Measurements from ENCODE around the gene EDEM2.

EDEM2 gene

DNA sequence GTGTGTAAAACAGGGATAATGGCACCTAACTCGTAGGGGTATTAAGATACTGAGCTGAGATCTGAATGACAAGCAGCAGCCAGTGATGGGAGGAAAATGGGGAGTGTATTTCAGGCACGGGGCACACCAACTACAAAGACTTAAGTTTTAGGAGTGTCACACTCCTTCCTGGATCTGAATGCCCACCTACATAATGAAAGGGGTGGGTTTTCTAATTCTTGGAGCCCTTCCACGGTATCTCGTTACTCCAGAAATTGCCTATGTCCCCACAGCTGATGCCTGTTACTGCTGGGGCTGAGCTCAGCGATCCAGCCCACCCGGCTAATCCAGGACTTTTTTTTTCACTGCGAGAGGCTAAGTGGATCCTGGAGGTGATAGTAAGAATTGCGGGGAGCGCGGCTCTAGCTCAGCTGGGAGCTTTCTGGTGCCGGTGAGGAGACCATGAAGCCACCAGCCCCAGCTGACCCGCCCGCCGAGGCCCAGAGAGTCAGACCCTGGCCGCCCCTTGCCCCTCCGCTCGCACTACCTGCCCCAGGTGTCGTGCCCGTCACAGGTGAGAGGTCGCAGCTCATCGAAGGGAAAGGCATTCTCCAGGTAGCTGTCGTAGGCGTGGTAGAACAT is 727 bp downstream of the EDEM2 start:
- Histone ChIP-seq H3K27me3 (ENCODE audit: low read length) (no peaks in the 10 kb centered on the region), H2AFZ (ENCODE audit: low read depth, low read length, severe bottlenecking) (peak overlapping the region; percentile 84), H4K20me1 (ENCODE audit: low read depth, low read length) (no peaks in the 10 kb centered on the region), H3K79me2 (ENCODE audit: insufficient read depth, low read length) (peaks cover 7% of the 10 kb centered on the region; the same call in 1 of the 2 replicates), H3K9me3 (ENCODE audit: insufficient read depth, low read length) (no peaks in the 10 kb centered on the region), H3K27ac (ENCODE audit: low read depth, low read length) (0 out of 2 replicates have a peak overlapping the region, but pooled peaks have one; percentile 6), H3K4me2 (ENCODE audit: low read depth, low read length, poor library complexity, severe bottlenecking) (peak overlapping the region; percentile 91), H3F3A (ENCODE audit: insufficient read depth) (peaks cover 10% of the 10 kb centered on the region), H3K4me3 (ENCODE audit: insufficient read depth, low read length, poor library complexity, severe bottlenecking) (peak overlapping the region; percentile 66), H3K9me2 (replicated peaks; ENCODE audit: insufficient read depth, low read length) (no peaks in the 10 kb centered on the region), H3K9ac (ENCODE audit: low read length) (peak overlapping the region; percentile 72), H3K36me3 (ENCODE audit: low read length) (peaks cover 2% of the 10 kb centered on the region; the same call in 1 of the 2 replicates)
- TF ChIP-seq EZH2phosphoT487 (conservative IDR thresholded peaks at IDR 0.05; ENCODE audit: low read length): no peak
- TF ChIP-seq, protein P1, sequence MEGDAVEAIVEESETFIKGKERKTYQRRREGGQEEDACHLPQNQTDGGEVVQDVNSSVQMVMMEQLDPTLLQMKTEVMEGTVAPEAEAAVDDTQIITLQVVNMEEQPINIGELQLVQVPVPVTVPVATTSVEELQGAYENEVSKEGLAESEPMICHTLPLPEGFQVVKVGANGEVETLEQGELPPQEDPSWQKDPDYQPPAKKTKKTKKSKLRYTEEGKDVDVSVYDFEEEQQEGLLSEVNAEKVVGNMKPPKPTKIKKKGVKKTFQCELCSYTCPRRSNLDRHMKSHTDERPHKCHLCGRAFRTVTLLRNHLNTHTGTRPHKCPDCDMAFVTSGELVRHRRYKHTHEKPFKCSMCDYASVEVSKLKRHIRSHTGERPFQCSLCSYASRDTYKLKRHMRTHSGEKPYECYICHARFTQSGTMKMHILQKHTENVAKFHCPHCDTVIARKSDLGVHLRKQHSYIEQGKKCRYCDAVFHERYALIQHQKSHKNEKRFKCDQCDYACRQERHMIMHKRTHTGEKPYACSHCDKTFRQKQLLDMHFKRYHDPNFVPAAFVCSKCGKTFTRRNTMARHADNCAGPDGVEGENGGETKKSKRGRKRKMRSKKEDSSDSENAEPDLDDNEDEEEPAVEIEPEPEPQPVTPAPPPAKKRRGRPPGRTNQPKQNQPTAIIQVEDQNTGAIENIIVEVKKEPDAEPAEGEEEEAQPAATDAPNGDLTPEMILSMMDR (IDR thresholded peaks at IDR 0.05; ENCODE audit: insufficient read depth, low read length, poor library complexity, severe bottlenecking): no peak

DNA sequence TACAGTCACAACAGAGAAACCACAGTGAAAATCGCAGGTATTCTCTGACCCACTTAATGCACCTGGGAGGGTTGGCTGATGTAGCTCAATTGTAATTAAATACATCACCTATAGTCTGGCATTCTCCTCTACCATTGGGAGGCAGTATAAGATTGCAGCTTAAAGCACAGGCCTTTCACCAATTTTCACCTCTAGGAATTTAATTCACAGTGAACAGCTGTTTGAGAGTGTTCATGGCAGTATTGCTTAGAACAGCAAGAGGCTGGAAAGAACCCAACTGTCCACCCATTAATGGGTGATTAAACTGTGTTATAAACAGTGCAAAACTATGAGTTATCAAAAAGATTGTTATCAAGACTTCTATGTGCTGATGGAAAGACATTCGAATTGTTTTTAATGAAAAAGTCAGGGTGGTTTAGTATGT is 2.0 kb downstream of the EDEM2 start:
- Histone ChIP-seq H3K27me3 (ENCODE audit: low read length) (no peaks in the 10 kb centered on the region), H3K79me2 (ENCODE audit: insufficient read depth, low read length) (peaks cover 7% of the 10 kb centered on the region; the same call in 1 of the 2 replicates), H4K20me1 (ENCODE audit: low read depth, low read length) (no peaks in the 10 kb centered on the region), H3K9me3 (ENCODE audit: insufficient read depth, low read length) (no peaks in the 10 kb centered on the region), H3K4me2 (ENCODE audit: low read depth, low read length, poor library complexity, severe bottlenecking) (peak overlapping the region; percentile 21), H3K36me3 (ENCODE audit: low read length) (peaks cover 6% of the 10 kb centered on the region; the same call in 1 of the 2 replicates), H3K9me2 (replicated peaks; ENCODE audit: insufficient read depth, low read length) (no peaks in the 10 kb centered on the region), H3K4me3 (ENCODE audit: insufficient read depth, low read length, poor library complexity, severe bottlenecking) (no peak overlapping the region), H3F3A (ENCODE audit: insufficient read depth) (peaks cover 10% of the 10 kb centered on the region), H2AFZ (ENCODE audit: low read depth, low read length, severe bottlenecking) (no peak overlapping the region), H3K27ac (ENCODE audit: low read depth, low read length) (no peak overlapping the region; the same call in 1 of the 2 replicates), H3K9ac (ENCODE audit: low read length) (no peak overlapping the region)
- TF ChIP-seq, protein P1 (IDR thresholded peaks at IDR 0.05; ENCODE audit: insufficient read depth, low read length, poor library complexity, severe bottlenecking): peak; percentile 52
- TF ChIP-seq EZH2phosphoT487 (conservative IDR thresholded peaks at IDR 0.05; ENCODE audit: low read length): no peak

DNA sequence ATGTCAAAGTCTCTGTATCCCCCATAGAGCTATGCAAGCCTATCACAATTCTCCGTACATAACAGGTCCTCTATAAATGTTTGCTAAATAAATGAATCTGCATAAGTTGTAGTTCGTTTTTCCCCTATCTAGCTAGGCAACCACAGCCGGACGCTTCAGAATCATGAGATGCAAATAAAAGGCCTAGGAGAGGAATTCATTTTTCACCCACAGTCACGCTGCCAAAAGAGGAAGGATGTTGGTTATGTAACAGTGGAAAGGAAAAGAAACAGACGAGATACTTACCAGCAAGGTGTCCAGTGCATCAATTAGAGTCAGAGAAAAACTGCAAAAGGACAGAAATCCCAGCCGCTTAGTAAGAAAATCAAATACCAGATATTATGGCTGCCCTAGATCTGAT is 2.4 kb downstream of the EDEM2 start:
- no peaks in the 10 kb centered on the region for H3K9me2 ChIP-seq (replicated peaks; ENCODE audit: insufficient read depth, low read length)
- H3K36me3 ChIP-seq (ENCODE audit: low read length): peaks cover 6% of the 10 kb centered on the region; the same call in 1 of the 2 replicates
- H3K9me3 ChIP-seq (ENCODE audit: insufficient read depth, low read length): no peaks in the 10 kb centered on the region
- H3K79me2 ChIP-seq (ENCODE audit: insufficient read depth, low read length): peaks cover 7% of the 10 kb centered on the region; the same call in 1 of the 2 replicates
- peak overlapping the region; percentile 21 for H3K4me2 ChIP-seq (ENCODE audit: low read depth, low read length, poor library complexity, severe bottlenecking)
- H3K4me3 ChIP-seq (ENCODE audit: insufficient read depth, low read length, poor library complexity, severe bottlenecking): no peak overlapping the region
- H3K27ac ChIP-seq (ENCODE audit: low read depth, low read length): no peak overlapping the region
- no peak overlapping the region for H2AFZ ChIP-seq (ENCODE audit: low read depth, low read length, severe bottlenecking)
- H3K9ac ChIP-seq (ENCODE audit: low read length): no peak overlapping the region
- TF ChIP-seq, protein P1 (IDR thresholded peaks at IDR 0.05; ENCODE audit: insufficient read depth, low read length, poor library complexity, severe bottlenecking): no peak
- TF ChIP-seq EZH2phosphoT487 (conservative IDR thresholded peaks at IDR 0.05; ENCODE audit: low read length): no peak
- H4K20me1 ChIP-seq (ENCODE audit: low read depth, low read length): no peaks in the 10 kb centered on the region
- peaks cover 10% of the 10 kb centered on the region for H3F3A ChIP-seq (ENCODE audit: insufficient read depth)
- H3K27me3 ChIP-seq (ENCODE audit: low read length): no peaks in the 10 kb centered on the region

All from SU-DHL-6 (cell line).